GM19455 (cell line): ENCODE results near the gene ALPK3.
A peak's percentile ranks its signal among the peaks of the same experiment; 100 is the strongest.

Experiments used
- ATAC-seq: cut with Tn5 transposase; IDR thresholded peaks from one replicate; pipeline ENCODE4 v1.9.1; 2021; ENCODE audit not compliant: unreplicated experiment

ALPK3 gene

GRCh38 chr15:84914909-84915605 is 97.9 kb downstream of the ALPK3 start:
- peak; percentile 91 for ATAC-seq

- ATAC-seq = no peak
Observed at GRCh38 chr15:84915606-84915958, 98.4 kb downstream of the ALPK3 start.

- ATAC-seq = no peak
Observed at GRCh38 chr15:84917452-84917851, 100.3 kb downstream of the ALPK3 start.

GRCh38 chr15:84919106-84919667 is 102.0 kb downstream of the ALPK3 start:
- ATAC-seq = no peak

- no peak for ATAC-seq
Observed at GRCh38 chr15:84921121-84921520, 104.0 kb downstream of the ALPK3 start.

- ATAC-seq = no peak
Observed at GRCh38 chr15:84922530-84922929, 105.4 kb downstream of the ALPK3 start.
